ENCODE results near the gene PRR23E.

Gene PRR23E

DNA sequence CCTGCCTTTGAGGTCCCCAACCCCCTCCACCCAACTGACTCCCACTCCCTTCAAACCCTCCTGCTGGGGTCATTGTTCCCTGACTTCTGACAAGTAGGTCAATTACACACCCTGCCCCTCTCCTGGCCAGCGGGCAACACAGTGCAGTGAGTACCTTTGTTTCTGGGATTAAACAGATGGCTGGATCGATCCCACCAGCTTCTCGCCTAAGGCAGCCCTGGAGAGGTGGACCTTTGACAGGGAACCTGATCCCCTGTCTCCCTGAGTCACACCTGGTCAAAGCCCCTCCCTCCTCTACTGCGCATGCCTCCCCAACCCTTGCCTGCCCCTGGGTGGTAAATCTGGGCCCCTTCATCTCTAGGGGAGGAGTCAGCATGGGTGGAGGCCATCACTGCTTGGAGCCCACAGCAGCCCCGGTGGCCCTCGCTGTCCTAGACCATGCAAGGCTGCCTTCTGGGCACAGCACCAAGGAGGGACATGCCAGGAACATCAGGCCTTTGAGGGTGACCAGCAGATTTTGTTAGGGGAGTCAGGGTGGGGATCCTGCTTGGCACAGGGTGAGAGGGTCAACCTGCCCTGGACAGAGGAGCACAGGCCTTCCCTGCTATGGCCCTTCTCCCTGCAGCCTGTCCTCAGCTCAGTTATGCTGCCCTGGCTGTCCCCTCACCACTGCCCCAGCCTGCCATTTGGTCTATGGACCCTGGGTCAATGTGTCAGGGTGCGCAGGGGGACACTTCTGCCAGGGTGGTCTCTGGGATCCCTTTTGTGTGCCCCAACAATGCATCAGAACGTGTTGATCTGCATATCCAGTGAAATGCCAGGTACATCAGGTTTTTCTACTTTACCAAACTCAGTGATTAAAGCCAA, 9.8 kb upstream of the PRR23E start:
- DNase-seq (ENCODE audit: low read depth, low spot score), result no peak
- in situ Hi-C loops (cut with HindIII; ENCODE audit: low sequenced_read_pairs), result no loop called here
- TF ChIP-seq, protein P1, sequence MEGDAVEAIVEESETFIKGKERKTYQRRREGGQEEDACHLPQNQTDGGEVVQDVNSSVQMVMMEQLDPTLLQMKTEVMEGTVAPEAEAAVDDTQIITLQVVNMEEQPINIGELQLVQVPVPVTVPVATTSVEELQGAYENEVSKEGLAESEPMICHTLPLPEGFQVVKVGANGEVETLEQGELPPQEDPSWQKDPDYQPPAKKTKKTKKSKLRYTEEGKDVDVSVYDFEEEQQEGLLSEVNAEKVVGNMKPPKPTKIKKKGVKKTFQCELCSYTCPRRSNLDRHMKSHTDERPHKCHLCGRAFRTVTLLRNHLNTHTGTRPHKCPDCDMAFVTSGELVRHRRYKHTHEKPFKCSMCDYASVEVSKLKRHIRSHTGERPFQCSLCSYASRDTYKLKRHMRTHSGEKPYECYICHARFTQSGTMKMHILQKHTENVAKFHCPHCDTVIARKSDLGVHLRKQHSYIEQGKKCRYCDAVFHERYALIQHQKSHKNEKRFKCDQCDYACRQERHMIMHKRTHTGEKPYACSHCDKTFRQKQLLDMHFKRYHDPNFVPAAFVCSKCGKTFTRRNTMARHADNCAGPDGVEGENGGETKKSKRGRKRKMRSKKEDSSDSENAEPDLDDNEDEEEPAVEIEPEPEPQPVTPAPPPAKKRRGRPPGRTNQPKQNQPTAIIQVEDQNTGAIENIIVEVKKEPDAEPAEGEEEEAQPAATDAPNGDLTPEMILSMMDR (IDR thresholded peaks at IDR 0.05; ENCODE audit: low read depth, low read length), result no peak
- no peak overlapping the region for H3K4me3 ChIP-seq (ENCODE audit: low read depth, low read length)

DNA sequence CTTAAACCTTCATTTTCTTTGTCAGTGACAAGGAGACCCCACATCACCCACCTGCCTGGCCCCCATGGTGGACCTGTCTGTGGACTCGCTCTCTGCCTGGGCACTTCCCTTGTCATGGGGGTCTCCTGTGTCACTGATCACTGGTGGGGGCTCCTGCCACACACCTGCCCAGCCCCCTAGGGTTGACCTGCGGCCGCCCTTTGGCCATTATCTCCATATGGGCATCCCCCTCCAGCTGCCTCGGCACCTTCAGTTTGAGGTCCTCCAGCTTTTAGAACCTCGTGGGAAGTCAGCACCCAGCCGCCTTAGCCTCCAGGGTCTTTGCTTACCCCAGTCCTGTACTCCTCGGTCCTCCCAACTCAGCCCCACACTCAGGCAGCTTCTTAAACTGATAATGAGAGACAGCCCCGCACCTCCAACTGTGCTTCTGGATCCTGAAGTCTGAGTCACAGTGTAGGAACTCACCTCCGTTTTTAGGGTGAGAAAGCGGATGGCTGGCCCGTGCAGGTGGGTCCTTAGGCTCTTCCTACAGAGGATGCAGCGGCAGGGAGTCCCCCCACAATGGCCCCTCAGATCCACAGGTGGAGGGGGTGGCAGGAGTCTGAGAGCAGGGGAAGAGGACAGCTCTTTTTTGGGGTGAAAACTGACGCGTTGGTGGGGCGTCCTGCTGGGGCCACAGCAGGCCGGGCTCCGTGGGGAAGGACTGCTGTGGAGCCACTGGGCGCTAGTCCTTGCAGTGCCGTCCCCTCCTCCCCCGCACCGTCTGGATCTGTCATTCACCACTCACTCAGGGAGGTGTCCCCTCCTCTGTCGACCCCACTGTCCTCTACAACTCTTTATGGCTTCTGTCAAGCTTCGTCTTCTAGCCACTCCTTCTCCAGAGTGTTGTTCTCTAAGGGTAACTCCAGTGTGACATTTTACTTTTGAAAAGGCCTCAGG, 8.7 kb upstream of the PRR23E start:
- no peak for DNase-seq (ENCODE audit: low read depth, low spot score)
- TF ChIP-seq, protein P1 (IDR thresholded peaks at IDR 0.05; ENCODE audit: low read depth, low read length), result no peak
- no peak overlapping the region for H3K4me3 ChIP-seq (ENCODE audit: low read depth, low read length)
- in situ Hi-C loops (cut with HindIII; ENCODE audit: low sequenced_read_pairs), result no loop called here

- in situ Hi-C loops (cut with HindIII; ENCODE audit: low sequenced_read_pairs), result no loop called here
- no peak for DNase-seq (ENCODE audit: low read depth, low spot score)
- TF ChIP-seq, protein P1 (IDR thresholded peaks at IDR 0.05; ENCODE audit: low read depth, low read length), result no peak
- H3K4me3 ChIP-seq (ENCODE audit: low read depth, low read length), result no peak overlapping the region
Observed at GRCh38 chr3:127184870-127185216, 8.1 kb upstream of the PRR23E start.

GRCh38 chr3:127185268-127185667, 7.7 kb upstream of the PRR23E start:
- in situ Hi-C loops (cut with HindIII; ENCODE audit: low sequenced_read_pairs), result no loop called here
- no peak overlapping the region for H3K4me3 ChIP-seq (ENCODE audit: low read depth, low read length)
- TF ChIP-seq, protein P1 (IDR thresholded peaks at IDR 0.05; ENCODE audit: low read depth, low read length), result no peak
- no peak for DNase-seq (ENCODE audit: low read depth, low spot score)

DNA sequence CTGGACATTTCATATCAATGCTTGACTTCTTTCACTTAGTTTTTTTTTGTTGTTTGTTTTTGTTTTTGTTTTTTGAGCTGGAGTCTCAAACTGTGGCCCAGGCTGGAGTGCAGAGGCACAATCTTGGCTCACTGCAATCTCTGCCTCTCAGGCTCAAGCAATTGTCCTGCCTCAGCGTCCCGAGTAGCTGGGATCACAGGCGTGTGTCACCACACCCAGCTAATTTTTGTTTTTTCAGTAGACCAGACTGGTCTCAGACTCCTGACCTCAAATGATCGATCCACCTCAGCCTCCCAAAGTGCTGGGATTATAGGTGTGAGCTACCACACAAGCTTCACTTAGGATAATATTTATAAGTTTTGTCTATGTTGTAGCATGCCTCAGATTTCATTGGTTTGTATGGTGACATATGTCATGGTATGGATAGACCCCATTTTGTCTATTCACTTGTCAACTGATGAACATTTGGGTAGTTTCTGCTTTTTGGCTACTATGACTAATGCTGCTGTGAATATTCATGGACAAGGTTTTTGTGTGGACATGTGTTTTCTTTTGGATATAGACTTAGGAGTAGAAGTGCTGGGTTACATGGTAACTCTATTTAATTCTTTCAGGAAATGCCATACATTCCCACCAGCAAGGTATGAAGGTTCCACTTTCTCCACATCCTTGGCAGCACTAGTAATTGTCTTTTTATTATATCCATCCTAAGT, 6.8 kb upstream of the PRR23E start:
- no peak for DNase-seq (ENCODE audit: low read depth, low spot score)
- H3K4me3 ChIP-seq (ENCODE audit: low read depth, low read length), result no peak overlapping the region
- TF ChIP-seq, protein P1 (IDR thresholded peaks at IDR 0.05; ENCODE audit: low read depth, low read length), result no peak
- in situ Hi-C loops (cut with HindIII; ENCODE audit: low sequenced_read_pairs), result no loop called here

- H3K4me3 ChIP-seq (ENCODE audit: low read depth, low read length), result no peak overlapping the region
- in situ Hi-C loops (cut with HindIII; ENCODE audit: low sequenced_read_pairs), result no loop called here
- TF ChIP-seq, protein P1 (IDR thresholded peaks at IDR 0.05; ENCODE audit: low read depth, low read length), result no peak
- no peak for DNase-seq (ENCODE audit: low read depth, low spot score)
Observed at GRCh38 chr3:127187316-127187715, 5.6 kb upstream of the PRR23E start.

Measured in astrocyte of the spinal cord (primary cell).